Measurements from ENCODE around the gene SFTPB.
A peak's percentile ranks its signal among the peaks of the same experiment; 100 is the strongest.

Gene SFTPB

DNA sequence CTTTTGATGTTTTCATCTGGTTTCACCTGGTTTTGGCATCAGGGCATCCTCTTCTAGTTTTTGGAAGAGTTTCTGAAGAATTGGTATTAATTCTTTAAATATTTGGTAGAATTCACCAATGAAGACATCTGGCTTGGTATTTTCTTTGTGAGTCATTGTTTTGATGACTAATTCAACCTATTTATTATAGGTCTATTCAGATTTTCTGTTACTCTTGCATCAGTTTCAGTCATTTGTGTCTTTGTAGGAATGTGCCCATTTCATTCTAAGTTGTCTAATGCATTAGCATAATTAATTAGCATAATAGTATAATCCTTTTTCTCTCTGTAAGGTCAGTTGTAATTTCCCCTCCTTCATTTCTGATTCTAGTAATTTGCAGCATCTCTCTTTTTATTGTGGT lies 34.2 kb upstream of the SFTPB start:
- DNase-seq = no peak

DNA sequence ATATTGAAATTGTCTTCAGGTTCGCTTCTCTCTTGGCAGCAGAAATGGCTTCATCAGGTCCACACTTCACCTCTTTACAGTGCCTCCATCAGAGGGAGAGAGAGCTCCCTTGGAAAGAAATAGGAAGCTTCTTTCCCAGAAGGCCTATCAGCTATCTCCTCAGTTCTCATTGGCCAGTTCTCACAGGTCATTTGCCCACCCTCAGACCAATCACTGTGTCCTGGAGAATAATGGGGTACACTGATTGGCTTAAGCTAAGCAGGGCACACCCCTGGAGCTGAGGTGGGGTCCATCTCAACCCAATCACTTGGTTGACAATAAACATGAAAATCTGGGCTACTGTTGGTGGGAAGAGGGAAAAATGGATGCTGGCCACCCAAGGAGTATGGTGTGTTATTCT lies 31.3 kb upstream of the SFTPB start:
- DNase-seq = no peak

DNA sequence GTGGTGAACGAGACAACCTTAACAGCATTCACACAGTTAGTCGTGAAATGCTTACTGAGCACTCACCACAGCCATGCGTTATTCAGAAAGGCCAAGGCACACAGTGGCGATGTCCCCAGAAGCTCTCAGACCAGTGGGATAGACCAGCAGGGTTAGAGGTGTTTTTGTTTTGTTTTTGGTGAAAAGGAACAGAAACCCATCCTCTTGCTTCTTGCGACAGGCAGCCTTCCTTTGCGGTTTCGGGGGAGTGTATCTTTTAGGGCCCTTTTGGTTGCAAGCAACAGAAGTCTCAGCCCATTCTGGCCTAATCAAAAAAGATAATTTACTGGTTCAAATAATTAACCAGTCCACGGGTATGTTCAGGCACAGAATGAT lies 30.9 kb upstream of the SFTPB start:
- DNase-seq = no peak

DNA sequence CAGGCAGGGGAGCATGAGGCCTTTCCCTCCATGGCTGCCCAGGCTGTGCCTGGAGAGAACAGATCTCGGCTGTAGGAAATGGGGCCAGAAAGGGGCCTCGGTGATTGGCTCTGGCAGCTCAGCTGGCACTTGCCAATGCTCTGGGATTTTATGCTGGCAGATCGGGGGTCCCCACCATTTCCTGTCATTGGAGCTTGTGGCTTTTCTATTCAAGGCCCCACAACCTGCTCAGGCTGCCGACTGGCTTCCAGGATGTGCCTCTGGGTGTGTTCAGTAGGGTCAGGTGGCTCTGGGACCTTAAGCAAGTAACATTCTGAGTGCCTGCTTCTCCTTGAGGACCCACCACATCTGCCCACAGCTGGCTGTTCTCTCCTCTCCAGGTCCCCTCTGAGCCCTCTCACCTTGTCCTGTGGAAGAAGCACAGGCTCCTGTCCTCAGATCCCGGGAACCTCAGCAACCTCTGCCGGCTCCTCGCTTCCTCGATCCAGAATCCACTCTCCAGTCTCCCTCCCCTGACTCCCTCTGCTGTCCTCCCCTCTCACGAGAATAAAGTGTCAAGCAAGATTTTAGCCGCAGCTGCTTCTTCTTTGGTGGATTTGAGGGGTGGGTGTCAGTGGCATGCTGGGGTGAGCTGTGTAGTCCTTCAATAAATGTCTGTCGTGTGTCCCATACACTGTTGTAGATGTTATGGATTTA lies 30.3 kb upstream of the SFTPB start:
- DNase-seq = no peak

DNA sequence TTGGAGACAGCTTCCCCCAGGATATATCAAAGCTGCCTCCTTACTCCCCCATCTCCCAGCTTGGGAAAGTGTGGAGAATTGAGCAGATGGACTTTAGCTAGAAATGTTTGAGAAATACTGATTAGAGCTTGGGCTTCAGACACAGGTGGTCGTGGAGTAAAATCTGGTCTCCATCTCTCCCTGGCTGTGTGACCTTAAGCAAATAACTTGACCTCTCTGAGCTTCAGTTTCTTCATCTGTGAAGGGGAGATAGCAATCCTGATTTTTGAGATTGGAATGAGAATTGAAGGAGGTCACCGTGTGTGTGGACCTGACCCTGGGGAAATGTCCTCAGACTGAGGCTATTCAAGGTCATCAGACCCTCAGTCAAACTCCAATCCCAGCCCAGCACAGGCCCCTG lies 29.7 kb upstream of the SFTPB start:
- no peak for DNase-seq

DNA sequence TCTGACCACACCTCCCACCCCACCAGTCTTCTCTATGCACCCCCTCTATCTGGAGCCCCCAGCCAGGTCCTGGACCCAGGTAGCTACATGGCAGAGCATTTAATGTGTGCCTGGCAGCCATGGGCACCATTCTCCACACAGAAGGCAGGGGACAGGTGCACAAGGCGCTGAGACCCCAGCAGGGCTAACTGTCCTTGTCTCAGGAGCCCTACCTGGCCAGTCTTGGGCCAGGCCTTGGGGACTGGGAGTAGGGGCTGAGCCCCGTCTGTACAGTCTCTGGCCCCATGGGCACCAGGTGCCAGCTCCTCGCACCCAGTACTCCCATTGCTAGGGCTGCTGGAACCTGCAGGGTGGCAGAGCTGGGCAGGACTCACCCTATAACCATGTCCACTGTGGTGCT lies 29.1 kb upstream of the SFTPB start:
- DNase-seq = no peak

DNA sequence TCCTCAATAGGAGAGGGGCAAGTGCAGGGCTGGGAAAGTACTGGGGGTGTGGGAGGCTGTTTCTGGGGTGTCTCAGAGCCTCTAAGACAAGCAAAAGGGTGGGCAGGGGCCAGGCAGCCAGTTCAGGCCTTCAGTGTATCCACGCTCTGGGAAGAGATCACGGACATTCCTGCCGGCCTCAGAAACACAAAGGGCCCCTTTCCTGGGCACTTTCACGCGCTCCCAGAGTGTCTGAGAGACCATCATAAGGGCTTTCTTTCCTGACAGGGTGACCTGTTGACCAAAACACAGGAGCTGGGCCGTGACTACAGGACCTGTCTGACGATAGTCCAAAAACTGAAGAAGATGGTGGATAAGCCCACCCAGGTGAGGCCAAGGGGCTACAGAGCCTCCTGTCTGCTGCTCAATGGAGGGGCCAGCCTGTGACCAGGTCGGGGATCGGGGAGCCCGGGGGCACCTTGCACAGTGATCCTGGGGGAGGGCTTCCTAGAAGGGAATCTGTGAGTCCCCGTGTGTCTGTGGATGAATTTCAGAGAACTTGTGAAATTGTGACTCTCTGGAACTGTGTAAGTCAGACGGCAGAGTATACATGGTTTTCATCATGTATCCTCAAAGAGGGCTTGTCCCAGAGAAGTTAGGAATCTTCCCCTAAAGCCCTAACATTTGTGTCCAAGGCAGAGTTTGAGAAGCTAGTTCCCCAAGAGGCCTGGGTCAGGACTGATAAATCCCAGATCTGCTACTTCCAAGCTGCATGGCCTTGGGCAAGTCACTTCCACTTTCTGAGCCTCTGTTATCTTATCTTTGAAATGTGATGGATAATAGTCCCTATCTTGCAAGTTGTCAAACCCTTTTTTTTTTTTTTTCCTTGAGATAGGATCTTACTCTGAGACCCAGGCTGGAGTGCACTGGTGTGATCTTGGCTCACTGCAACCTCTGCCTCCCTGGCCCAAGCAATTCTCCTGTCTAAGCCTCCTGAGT lies 28.0 kb upstream of the SFTPB start:
- DNase-seq = no peak

DNA sequence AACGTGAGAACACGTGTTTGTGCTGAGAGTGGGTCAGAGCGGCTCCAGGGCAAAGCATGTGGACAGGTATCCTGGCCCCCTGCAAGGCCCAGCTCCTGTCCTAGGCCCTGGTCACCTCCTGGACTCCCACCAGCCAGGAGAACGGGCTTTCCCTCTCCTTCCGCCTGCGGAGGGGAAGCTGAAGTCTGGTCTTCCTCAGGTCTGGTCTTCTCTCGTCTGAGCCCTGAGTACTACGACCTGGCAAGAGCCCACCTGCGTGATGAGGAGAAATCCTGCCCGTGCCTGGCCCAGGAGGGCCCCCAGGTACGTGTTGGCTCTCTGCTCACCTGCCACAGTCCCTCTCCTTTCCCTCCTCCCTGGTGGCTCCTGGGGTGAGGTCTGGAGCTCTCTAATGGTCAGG lies 27.1 kb upstream of the SFTPB start:
- DNase-seq = no peak

DNA sequence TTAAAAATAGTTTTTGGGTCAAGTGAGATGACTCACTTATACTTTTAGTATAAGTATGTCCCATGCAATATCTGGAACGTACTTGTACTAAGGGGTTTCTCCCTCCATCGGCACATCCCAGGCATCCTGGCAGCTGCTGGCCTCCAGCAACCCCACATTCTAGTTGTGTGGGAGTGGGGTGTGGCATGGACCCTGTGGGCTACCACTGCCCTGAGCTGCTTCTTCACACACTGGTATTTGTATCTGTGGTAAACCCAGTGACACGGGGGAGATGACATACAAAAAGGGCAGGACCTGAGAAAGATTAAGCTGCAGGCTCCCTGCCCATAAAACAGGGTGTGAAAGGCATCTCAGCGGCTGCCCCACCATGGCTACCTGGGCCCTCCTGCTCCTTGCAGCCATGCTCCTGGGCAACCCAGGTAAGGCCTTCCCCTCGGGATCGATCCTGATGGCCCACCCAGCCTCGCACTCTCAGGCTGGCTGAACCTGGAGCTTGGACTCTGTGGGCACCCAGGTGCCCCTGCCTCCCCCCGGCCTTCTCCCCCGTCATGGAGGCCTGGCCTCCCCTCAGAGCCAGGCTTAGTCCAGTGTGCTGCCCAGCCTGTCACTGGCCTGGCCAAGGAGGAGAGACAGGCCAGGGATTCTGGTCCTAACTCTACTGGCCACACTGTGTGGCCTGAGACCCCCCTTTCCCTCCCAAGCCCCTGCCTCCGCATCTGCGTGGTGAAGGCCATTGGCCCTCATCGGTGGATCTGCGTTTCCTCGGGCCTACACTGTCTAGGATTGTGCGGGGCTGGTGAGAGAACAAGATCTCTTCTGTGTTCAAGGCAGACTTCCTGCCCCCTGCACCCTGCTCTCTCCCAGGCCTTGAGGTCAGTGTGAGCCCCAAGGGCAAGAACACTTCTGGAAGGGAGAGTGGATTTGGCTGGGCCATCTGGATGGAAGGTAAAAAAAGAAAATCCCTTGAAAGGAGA lies 26.3 kb upstream of the SFTPB start, which contains the start of gene GNLY:
GNLY (plus strand) TSS at position 307 of the 974 bp plus-strand sequence; CDS start at position 368, 61 bp downstream.
- no peak for DNase-seq

DNA sequence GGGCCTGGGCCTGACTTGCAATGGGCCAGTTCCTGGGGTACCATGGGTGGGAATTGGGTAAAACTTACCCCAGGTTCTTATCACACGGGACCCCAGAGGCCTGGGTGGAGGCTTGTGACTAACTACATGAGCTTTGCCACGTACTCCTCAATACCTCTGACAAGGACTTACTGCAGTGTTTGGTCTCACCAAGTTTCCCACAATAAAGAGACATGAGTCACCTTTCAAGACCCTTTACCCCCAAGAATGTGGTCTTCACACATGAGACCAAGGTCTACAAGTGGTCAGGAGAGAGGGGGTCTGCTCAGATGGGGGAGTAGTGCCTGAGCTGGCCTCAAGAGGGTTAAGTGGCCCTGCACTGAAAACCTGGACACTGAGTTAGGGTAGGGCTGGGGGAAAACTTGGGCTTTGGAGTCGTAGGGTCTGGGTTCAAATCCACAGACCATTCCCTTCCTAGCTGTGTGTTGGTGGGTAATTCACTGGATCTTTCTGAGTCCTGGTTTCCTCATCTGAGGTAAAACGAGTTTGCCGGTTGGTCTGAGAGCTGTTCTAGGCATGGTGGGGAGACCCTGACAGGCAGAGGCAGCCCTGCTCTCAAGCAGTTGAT lies 24.1 kb upstream of the SFTPB start:
- no peak for DNase-seq

DNA sequence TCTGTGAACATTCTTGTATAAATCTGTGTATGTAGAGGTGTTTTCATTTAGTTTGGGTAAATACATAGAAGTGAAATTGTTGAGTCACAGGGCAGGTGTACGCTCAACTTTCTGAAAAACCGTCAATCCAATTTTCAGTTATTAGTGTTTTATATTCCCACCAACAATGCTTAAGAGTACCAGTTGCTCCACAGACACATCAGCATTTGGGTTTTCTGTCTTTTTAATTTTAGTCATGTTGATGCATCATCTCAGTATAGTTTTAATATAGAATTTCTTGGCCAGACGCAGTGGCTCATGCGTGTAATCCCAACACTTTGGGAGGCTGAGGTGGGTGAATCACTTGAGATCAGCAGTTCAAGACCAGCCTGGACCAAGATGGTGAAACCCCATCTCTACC lies 22.9 kb upstream of the SFTPB start:
- no peak for DNase-seq

DNA sequence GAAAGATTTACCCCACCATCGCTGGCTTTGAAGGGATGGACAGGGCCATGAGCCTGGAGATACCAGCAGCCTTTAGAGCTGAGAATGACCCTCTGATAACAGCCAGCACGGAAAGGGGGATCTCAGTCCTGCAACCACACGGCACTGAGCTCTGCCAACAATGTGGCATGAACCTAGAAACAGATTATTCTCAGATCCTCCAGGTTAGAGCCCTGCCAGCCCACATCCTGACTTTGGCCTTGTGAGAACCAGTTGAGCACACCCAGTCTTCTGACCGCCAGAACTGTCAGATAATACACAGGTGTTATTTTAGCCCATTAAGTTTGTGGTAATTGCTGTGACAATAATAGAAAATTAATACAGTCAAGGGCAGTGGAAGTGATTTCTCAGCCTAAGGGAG lies 16.8 kb upstream of the SFTPB start:
- no peak for DNase-seq

DNA sequence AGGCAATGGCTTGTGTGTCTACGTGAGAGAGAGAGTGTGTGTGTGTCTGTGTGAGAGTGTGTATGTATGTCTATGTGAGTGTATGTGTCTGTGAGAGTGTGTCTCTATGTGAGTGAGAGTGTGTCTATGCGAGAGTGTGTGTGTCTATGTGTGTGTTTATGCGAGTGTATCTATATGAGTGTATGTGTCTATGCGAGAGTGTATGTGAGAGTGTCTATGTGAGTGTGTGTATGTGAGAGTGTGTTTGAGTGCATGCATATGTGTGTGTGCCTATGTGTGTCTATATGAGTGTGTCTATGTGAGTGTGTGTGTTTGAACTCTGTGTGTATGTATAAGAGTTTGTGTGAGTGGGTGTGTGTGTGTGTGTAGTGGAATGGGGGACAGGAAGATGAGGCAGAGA lies 16.4 kb upstream of the SFTPB start:
- DNase-seq = no peak

DNA sequence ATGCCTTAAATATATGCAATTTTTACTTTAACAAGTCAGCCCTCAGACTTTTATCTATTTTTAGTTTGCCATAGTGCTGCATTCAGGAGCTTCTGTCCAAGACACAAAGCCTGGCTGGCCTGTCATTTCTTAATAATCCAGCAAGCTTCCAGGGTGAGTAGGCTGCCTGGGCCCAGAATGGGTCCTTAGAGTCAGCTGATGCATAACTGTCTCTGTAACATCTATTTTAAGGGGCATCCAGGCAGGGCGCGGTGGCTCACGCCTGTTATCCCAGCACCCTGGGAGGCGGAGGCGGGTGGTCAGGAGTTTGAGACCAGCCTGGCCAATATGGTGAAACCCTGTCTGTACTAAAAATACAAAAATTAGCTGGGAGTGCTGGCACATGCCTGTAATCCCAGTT lies 14.4 kb upstream of the SFTPB start:
- DNase-seq = no peak

DNA sequence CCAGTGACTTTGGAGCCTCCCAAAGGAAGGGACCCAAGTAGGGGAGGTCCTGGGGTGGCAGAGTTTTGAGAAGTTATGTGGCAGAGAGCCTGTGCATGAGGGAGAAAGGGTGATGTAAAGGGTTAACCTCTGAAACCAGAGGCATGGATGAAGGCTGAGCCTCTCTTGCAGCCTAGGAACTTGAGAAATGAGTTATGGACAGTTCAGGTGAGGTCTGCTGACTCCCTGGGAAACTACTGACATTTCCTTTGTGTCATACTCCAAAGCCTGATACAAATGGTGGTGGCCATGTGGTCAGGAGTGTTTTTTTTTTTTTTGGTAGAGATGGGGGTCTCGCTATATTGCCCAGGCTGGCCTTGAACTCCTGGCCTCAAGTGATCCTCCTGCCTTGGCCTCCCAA lies 13.8 kb upstream of the SFTPB start:
- no peak for DNase-seq

DNA sequence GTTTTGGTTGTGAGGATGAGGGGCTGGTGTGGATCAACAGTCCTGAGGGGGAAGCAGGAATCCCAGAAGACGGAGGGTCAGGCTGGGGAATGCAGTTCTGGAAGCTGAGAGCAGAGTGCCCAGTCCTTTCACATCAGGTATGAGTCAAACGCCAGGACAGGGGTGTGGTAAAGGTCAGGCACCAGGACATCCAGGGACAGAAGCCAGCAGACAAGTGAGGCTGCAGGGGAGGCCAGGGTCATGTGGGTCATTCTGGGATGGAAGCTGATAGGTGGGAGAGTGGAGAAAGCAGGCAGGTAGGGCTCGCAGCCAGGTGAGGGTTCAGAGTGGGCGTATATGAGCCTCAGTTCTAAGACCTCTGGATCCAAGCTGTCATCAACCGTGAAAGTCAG lies 13.4 kb upstream of the SFTPB start:
- no peak for DNase-seq

DNA sequence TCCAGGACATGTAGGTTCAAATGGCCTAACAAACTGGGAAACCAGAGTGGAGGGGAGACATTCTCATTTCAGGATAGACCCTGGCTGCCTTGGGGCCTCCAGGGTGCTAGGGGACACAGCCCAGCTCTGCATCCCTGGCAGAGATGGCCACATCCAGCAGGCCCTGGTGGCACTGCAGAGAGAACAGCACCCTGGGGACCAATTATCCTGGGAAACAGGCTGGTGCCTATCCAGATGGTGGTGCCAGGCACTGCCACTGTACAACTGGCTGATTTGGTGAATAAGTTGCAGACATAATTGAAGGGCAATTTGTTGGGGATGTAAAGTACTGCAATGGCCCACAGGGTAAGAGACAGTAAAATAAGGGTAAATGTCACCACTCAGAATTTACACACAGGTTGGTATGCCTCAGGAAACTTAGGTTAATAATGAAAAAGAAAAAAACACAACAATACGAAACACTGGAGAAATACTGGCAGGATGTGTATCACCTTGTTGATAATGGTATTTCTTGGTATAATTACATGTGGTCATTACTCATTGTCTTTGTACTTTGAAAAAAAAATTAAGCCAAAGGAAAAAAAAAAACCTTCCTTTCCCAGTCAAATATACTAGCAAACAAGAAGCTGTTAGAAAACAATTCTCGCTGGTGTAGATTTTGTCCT lies 12.8 kb upstream of the SFTPB start:
- no peak for DNase-seq

DNA sequence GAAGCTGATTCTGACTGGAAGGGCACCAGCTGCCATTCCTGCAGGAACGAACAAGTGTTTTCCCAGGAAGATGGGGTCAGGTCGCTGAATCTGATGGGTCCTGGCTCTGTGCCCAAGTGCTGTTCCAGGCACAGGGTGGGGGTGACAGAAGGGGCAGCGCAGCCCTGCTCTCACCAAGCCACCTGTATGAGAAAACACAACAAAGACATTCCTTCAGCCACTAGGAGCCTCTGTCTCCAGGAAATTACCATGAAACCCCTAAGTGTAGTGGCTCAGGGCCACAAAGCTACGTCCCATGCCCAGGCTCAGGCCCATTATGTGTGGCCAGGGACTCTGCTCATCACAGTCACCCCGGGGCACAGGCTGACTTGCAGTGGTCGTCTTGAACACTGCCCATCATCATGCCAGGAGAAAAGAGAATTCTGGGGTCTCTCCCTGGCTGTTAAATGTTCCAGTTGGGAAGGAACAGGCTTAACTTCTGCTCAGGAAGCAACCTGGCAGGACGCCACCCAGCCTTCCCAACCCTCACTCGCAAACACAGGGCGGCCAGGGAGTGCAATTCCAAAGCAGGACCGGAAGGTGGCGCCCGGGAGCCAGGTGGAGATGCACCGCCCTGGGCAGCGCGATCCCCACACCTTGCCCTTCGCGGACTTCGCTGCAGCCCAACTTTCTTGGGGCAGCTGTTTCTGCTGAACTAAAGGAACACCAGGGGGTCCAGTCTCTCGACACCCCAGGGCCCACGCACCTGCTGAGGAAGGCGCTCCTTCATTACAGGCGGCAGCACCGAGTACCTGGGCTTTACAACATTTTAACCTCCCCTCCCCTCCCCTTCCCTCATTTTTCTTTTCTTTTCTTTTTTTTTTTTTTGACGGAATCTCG lies 11.0 kb upstream of the SFTPB start:
- peak; percentile 38 for DNase-seq

DNA sequence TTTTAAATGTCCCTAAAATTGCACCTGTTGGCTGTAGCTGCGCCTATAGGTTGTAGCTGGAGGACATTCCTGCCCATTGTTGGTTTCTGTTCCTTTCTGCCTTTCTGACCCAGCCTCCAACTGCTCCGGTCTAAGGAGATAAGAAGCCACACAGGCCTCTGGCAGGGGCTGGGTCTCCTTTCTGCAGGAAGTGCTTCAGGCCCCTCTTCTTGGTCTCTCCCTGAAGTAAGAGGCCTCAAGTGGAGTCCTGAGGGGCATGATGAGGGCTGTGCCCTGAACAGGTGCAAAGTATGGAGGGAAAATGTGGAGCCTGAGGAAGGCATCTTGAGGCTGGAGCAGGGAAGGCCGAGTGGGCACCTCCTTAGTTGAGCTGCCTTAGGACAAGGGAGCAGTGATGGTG lies 10.4 kb upstream of the SFTPB start:
- DNase-seq = no peak

DNA sequence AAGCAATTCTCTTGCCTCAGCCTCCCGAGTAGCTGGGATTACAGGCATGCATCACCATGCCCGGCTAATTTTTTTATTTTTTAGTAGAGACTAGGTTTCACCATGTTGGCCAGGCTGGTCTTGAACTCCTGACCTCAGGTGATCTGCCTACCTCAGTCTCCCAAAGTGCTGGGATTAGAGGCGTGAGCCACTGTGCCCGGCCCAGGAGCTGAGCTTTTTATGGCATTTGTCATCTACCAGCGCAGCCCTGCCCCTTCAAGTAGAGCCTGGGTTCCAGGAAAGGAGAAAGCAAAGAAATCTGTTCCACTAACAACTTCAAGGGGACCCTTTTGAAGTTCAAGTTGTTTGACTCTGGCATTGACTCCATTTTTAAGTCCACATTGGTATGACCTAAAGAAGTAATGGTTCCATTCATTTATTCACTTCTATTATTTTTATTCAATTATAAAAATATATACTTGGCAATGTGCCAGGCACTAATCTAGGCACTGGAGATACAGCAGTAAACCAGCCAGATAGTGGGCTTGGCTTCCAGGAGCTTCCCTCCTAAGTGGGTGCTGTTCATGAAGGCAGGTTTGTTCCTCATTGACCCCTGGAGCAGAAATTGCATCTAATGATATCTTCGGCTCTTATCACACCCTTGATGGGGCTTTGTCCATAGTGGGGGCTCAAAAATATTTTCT lies 8.0 kb upstream of the SFTPB start:
- DNase-seq = no peak
